Karpas-422 (cell line): Measurements from ENCODE around the gene CHFR. TPM values are rescaled to one million over a fixed set of nuclear protein-coding genes. Genes with fewer than 3 reads are reported as not detected.

Experiments
- DNase-seq: peaks from one replicate; pipeline ENCODE4 v3.0.0-alpha.2; 2015
- H2AFZ ChIP-seq: fragments of 200-600 bp; sonication (generic); 2 replicates; pipeline ENCODE4 v1.6.1; 2014; ENCODE audit warnings: antibody characterized with exemption, low read length, mixed read lengths
- H3K27ac ChIP-seq: fragments of 200-600 bp; sonication (generic); 2 replicates; pipeline ENCODE4 v1.5.1; 2014; ENCODE audit warnings: mild to moderate bottlenecking, low read length, moderate library complexity
- H3K27me3 ChIP-seq: fragments of 200-600 bp; sonication (generic); 2 replicates; pipeline ENCODE4 v1.6.1; 2014; ENCODE audit warnings: low read length, mixed read lengths
- H3K36me3 ChIP-seq: fragments of 200-600 bp; sonication (generic); 2 replicates; pipeline ENCODE4 v1.6.1; 2014; ENCODE audit warnings: low read length, mixed read lengths; ENCODE audit not compliant: insufficient read depth
- H3K4me1 ChIP-seq: fragments of 200-600 bp; sonication (generic); 2 replicates; pipeline ENCODE4 v1.6.1; 2014; ENCODE audit warnings: mild to moderate bottlenecking, low read length, mixed read lengths
- H3K4me2 ChIP-seq: fragments of 200-600 bp; sonication (generic); 2 replicates; pipeline ENCODE4 v1.6.1; 2014; ENCODE audit warnings: low read length, low read depth, mild to moderate bottlenecking; ENCODE audit not compliant: poor library complexity, severe bottlenecking
- H3K4me3 ChIP-seq: fragments of 200-600 bp; sonication (generic); 2 replicates; pipeline ENCODE4 v1.5.1; 2014; ENCODE audit warnings: mild to moderate bottlenecking, antibody characterized with exemption, low read length, mixed read lengths
- H3K79me2 ChIP-seq: fragments of 200-600 bp; sonication (generic); 2 replicates; pipeline ENCODE4 v1.6.1; 2014; ENCODE audit warnings: mild to moderate bottlenecking, low read length, mixed read lengths
- H3K9ac ChIP-seq: fragments of 200-600 bp; sonication (generic); 2 replicates; pipeline ENCODE4 v1.6.0; 2014; ENCODE audit warnings: low read length
- H3K9me2 ChIP-seq: fragments of 200-600 bp; sonication (generic), shearing (Covaris generic); replicated peaks from 2 replicates; pipeline ENCODE4 v1.6.0; 2014; ENCODE audit warnings: mild to moderate bottlenecking, low read length, moderate library complexity; ENCODE audit not compliant: insufficient read depth
- H3K9me3 ChIP-seq: fragments of 300-700, 200-600 bp; sonication (generic); 2 replicates; pipeline ENCODE4 v1.6.1; 2014; ENCODE audit warnings: low read length, mixed read lengths
- H4K20me1 ChIP-seq: fragments of 200-600 bp; sonication (generic); 2 replicates; pipeline ENCODE4 v1.6.1; 2014; ENCODE audit warnings: mild to moderate bottlenecking, antibody characterized with exemption, low read length, low read depth; ENCODE audit not compliant: insufficient read depth
- total RNA-seq: library from RNA; depleted of rRNA; stranded (reverse); fragments of >200 nt; shearing (Covaris generic); gene quantifications from 2 replicates; pipeline ENCODE4 v1.2.3, GENCODE V29; 2014; ENCODE audit warnings: low replicate concordance

CHFR gene
- total RNA-seq, 1 experiment from 2014 or later = 10.1 TPM

DNA sequence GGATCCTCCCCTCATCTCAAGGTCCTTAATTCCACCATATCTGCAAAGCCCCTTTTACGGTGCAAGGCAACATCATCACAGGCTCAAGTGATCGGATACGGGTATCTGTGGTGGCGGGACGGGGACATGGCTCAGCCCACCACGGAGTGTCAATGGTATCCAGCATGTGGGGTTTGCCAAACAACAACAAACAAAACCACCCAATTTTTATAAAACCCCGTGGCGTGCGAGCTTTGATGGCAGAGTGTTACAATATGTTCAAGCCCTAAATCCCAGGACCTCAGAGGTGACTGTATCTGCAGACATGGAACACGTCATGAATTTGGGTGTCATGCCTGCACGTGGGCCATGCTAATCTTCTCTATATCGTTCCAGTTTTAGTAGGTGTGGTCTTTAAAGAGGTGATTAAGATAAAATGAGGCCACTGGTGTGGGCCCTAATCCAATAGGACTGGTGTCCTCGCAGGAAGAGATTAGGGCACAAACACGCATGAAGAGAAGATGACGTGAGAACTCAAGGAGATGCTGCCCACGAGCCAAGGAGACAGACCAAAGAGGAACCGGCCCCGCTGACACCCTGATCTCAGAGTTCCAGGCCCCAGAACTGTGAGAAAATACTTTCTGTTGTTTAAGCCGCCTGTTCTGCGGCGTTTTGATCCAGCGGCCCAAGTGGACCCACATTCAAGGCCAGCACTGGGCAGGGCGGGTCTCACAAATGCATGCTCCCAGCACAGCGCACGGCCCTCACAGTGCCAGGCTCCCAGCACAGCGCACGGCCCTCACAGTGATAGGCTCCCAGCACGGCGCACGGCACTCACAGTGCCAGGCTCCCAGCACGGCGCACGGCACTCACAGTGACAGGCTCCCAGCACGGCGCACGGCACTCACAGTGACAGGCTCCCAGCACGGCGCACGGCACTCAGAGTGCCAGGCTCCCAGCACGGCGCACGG is 52.1 kb downstream of the CHFR start:
- no peak overlapping the region for H3K4me2 ChIP-seq
- no peaks in the 10 kb centered on the region for H3K9me2 ChIP-seq
- H3K9ac ChIP-seq = no peak overlapping the region
- no peaks in the 10 kb centered on the region for H3K4me1 ChIP-seq
- no peak overlapping the region for H3K4me3 ChIP-seq
- no peaks in the 10 kb centered on the region for H3K36me3 ChIP-seq
- H2AFZ ChIP-seq = no peak overlapping the region
- no peaks in the 10 kb centered on the region for H3K79me2 ChIP-seq
- H3K9me3 ChIP-seq = peaks cover 3% of the 10 kb centered on the region; the same call in 1 of the 2 replicates
- DNase-seq = no peak
- no peaks in the 10 kb centered on the region for H4K20me1 ChIP-seq
- H3K27me3 ChIP-seq = no peaks in the 10 kb centered on the region
- H3K27ac ChIP-seq = no peak overlapping the region

DNA sequence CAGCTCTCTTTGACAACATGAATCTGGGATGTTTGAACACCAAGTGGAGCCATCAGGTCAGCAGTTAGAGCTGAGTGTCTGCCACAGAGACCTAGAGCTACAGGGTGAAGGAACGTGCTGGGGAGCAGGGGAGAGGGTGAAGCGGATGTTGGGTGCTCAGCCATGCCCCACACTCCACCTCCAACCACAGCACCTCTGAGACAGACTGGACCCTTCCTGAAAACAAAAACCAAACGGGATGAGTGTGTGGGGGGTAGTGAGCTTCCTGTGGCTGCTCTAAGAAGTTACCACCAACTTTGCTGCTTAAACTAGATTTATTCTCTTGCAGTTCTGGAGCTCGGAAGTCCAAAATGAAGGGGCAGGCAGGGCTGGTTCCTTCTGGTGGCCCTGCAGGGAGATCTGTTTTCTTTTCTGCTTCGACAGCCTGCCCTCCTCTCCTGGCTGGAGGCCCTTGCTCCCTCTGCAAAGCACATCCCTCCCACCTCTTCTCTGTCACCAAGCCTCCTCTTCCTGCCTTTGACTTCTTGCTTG is 53.2 kb downstream of the CHFR start:
- Histone ChIP-seq H3K4me1 (peaks cover 1% of the 10 kb centered on the region), H3K27me3 (no peaks in the 10 kb centered on the region), H3K9ac (no peak overlapping the region), H2AFZ (no peak overlapping the region), H3K9me2 (no peaks in the 10 kb centered on the region), H4K20me1 (no peaks in the 10 kb centered on the region), H3K4me2 (no peak overlapping the region), H3K9me3 (peaks cover 9% of the 10 kb centered on the region), H3K36me3 (peaks cover 4% of the 10 kb centered on the region; the same call in 1 of the 2 replicates), H3K4me3 (no peak overlapping the region), H3K79me2 (no peaks in the 10 kb centered on the region), H3K27ac (no peak overlapping the region)
- DNase-seq = no peak

DNA sequence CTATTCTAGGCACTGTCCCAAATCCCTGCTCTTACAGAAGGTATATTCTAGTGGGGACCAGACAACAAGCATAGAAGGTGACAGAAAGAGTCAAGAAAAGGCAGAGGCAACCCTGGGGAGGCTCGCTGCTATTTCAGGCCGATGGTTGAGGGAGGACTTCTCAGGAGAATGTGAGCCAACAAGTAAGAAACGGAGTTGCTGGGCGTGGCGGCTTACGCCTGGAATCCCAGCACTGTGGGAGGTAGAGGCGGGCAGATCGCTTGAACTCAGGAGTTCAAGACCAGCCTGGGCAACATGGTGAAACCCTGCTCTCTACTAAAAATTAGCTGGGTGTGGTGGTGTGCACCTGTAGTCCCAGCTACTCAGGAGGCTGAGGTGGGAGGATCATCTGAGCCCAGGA is 54.1 kb downstream of the CHFR start:
- no peak for DNase-seq
- H3K4me1 ChIP-seq = peaks cover 4% of the 10 kb centered on the region
- H3K27me3 ChIP-seq = no peaks in the 10 kb centered on the region
- H3K9me3 ChIP-seq = peaks cover 10% of the 10 kb centered on the region
- H3K4me2 ChIP-seq = no peak overlapping the region
- H3K36me3 ChIP-seq = peaks cover 4% of the 10 kb centered on the region; the same call in 1 of the 2 replicates
- H3K9me2 ChIP-seq = no peaks in the 10 kb centered on the region
- H3K79me2 ChIP-seq = peaks cover 1% of the 10 kb centered on the region
- H3K27ac ChIP-seq = no peak overlapping the region
- H2AFZ ChIP-seq = no peak overlapping the region
- H3K4me3 ChIP-seq = no peak overlapping the region
- H3K9ac ChIP-seq = no peak overlapping the region
- no peaks in the 10 kb centered on the region for H4K20me1 ChIP-seq

DNA sequence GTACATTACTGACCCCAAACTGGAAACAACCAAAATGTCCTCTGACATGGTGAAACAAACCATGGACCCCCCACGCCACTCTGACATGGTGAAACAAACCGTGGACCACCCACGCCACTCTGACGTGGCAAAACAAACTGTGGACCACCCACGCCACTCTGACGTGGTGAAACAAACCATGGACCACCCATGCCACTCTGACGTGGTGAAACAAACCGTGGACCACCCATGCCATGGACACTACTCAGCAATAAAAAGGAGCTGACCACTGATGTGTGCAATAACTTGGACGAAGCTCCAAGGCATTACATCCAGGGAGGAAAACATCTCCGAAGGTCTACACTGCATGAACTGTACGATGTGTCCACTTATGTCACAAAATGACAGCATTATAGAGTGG is 55.6 kb downstream of the CHFR start:
- H3K36me3 ChIP-seq = peaks cover 7% of the 10 kb centered on the region
- H3K79me2 ChIP-seq = peaks cover 17% of the 10 kb centered on the region
- H2AFZ ChIP-seq = no peak overlapping the region
- H3K4me1 ChIP-seq = peaks cover 17% of the 10 kb centered on the region
- no peak overlapping the region for H3K4me2 ChIP-seq
- no peaks in the 10 kb centered on the region for H3K9me2 ChIP-seq
- H3K9ac ChIP-seq = no peak overlapping the region
- peaks cover 9% of the 10 kb centered on the region for H4K20me1 ChIP-seq
- no peak overlapping the region for H3K4me3 ChIP-seq
- H3K27me3 ChIP-seq = no peaks in the 10 kb centered on the region
- no peak overlapping the region for H3K27ac ChIP-seq
- H3K9me3 ChIP-seq = peaks cover 10% of the 10 kb centered on the region
- no peak for DNase-seq

DNA sequence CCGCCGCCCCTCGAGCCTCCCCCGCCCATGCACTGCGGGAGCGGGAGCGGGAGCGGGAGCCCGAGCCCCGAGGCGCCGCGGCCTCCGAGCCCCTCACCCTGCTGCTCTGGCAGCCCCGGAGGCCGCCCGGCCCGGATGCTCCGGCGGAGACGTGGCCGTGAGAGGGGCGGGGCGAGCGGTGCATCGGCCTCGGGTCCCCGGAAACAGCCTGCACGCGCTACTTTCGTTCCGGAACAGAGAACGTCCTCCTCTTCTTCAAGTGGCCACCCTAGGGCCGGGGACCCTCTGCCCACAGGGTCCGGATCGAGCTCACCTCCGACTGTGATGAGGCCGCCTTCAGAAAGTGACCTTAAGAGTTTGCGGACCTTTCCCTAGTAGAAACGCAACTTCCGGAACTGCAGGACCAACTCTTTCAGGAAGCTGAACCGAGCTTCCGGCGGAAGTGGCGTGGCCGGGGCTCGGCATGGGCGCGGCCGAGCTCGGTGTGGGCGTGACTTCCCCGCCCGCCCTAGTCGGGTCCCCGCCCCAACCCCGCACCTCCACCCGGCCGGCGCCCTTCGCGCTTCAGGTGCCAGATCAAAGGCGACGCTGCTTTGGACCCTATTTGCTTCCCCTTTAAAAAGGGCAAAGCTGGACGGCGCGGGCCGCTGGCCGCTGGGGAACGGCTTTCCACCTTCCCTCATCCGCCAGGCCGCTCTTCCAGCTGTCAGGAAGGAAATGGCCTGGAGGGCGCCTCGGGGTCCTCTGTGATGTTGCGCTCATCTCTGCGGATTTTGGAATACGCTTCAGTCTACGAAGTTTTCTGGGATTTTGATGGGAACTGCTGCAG is 58.5 kb downstream of the CHFR start, which contains the start of gene GOLGA3:
GOLGA3 (minus strand) TSS at position 164 of the 829 bp plus-strand sequence. CDS start 6,741 bp downstream, outside the sequence.
- Histone ChIP-seq H4K20me1 (peaks cover 9% of the 10 kb centered on the region), H3K9ac (peak within 1 kb of the TSS; percentile 95), H3K79me2 (peaks cover 44% of the 10 kb centered on the region), H3K27ac (peak within 1 kb of the TSS; percentile 76), H3K4me3 (peak within 1 kb of the TSS; percentile 99), H3K9me3 (peaks cover 10% of the 10 kb centered on the region), H2AFZ (peak within 1 kb of the TSS; percentile 99), H3K27me3 (no peaks in the 10 kb centered on the region), H3K9me2 (no peaks in the 10 kb centered on the region), H3K4me1 (peaks cover 17% of the 10 kb centered on the region), H3K4me2 (peak within 1 kb of the TSS; percentile 97), H3K36me3 (peaks cover 17% of the 10 kb centered on the region)
- DNase-seq = peak; percentile 98

DNA sequence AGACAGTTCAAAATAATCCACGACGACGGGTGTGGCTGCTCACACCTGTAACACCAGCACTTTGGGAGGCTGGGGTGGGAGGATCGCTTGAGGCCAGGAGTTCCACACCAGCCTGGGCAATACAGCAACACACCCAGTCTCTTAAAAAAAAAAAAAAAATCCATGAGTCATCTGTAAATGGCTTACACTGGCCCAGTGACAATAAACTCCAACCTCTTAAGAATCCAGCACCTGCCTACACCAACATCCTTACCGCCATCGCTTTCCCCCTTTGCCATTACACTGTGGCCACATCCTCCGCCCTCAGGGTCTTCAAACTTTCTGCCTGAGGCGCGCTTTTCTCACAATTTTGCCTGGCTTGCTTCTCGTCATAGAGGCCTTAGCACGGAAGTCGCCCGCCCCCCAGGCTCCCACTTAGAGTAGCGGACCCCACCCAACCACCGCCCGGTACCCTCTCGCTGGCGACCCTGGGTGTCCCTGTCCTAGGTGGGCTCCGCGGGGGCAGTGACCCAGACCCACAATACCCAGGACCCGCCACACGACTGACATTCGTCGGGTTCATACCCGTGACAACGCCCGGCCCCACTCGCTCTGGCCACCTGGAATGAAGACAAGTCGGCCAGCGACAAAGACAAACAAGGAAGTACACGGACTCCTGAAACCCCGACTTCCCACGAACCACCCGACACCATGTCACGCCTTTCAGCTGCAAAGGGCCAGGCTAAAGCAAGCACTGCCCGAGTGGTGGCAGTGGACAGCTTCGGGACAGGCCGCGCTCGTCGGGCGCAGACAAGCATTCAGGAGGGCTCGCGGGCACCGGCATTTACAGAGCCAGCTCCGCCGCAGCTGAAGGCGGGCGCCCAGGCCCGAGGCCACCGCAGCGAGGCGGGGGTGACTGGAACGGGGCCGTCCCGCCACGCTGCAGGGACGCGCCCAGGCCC is 59.4 kb downstream of the CHFR start:
- Histone ChIP-seq H3K4me2 (peak overlapping the region; percentile 97), H2AFZ (peak overlapping the region; percentile 50; the same call in 1 of the 2 replicates), H3K9ac (peak overlapping the region; percentile 95), H3K9me2 (no peaks in the 10 kb centered on the region), H3K27me3 (no peaks in the 10 kb centered on the region), H3K9me3 (peaks cover 10% of the 10 kb centered on the region), H3K36me3 (peaks cover 17% of the 10 kb centered on the region), H4K20me1 (peaks cover 9% of the 10 kb centered on the region), H3K79me2 (peaks cover 46% of the 10 kb centered on the region), H3K4me3 (peak overlapping the region; percentile 99), H3K27ac (no peak overlapping the region), H3K4me1 (peaks cover 17% of the 10 kb centered on the region)
- DNase-seq = peak; percentile 48

DNA sequence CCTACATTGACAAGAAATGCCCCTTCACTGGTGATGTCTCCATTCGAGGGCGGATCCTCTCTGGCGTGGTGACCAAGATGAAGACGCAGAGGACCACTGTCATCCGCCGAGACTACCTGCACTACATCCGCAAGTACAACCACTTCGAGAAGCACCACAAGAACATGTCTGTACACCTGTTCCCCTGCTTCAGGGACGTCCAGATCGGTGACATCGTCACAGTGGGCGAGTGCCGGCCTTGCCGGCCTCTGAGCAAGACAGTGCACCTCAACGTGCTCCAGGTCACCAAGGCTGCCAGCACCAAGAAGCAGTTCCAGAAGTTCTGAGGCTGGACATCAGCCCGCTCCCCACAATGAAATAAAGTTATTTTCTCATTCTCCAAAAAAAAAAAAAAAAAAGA is 61.5 kb downstream of the CHFR start:
- Histone ChIP-seq H3K9me2 (no peaks in the 10 kb centered on the region), H2AFZ (no peak overlapping the region), H4K20me1 (peaks cover 9% of the 10 kb centered on the region), H3K4me2 (no peak overlapping the region), H3K36me3 (peaks cover 24% of the 10 kb centered on the region), H3K9ac (no peak overlapping the region), H3K4me1 (peaks cover 21% of the 10 kb centered on the region), H3K27me3 (no peaks in the 10 kb centered on the region), H3K27ac (no peak overlapping the region), H3K79me2 (peaks cover 47% of the 10 kb centered on the region), H3K9me3 (peaks cover 6% of the 10 kb centered on the region), H3K4me3 (no peak overlapping the region)
- DNase-seq = no peak
